Prostate gland (tissue), 2 donors: ENCODE results near the gene ZNF431. TPM values are rescaled to one million over a fixed set of nuclear protein-coding genes. Genes with fewer than 3 reads are reported as not detected.

ENCODE experiments used
- DNase-seq: peaks from one replicate; pipeline ENCODE4 v3.0.0-alpha.2; 2019; ENCODE audit warnings: low spot score
- H3K27ac ChIP-seq, 2 donors: fragments of 200-600 bp; sonication (generic); 2 replicates each; pipeline ENCODE4 v1.5.1; 2017 to 2019
- H3K27me3 ChIP-seq: fragments of 200-600 bp; sonication (generic); replicated peaks from 2 replicates; pipeline ENCODE4 v1.5.1; 2019; ENCODE audit not compliant: insufficient read depth
- H3K36me3 ChIP-seq, 2 donors: fragments of 200-600 bp; sonication (generic); 1 replicate in 1 of 2; 2 replicates in 1 of 2; pipeline versions ENCODE4 v1.5.1 to v1.8.1; 2017 to 2019
- H3K4me1 ChIP-seq: fragments of 200-600 bp; sonication (generic); replicated peaks from 2 replicates; pipeline ENCODE4 v1.5.1; 2019
- H3K4me3 ChIP-seq, 2 donors: fragments of 200-600 bp; sonication (generic); 2 replicates each; pipeline ENCODE4 v1.5.1; 2017 to 2019
- H3K9me3 ChIP-seq: fragments of 200-600 bp; sonication (generic); 2 replicates; pipeline ENCODE4 v1.5.1; 2017
- POLR2A ChIP-seq: fragments of 450-650 bp; IDR thresholded peaks from one replicate; pipeline ENCODE4 v1.6.1; 2016; ENCODE audit warnings: antibody characterized with exemption, mild to moderate bottlenecking
- POLR2AphosphoS5 ChIP-seq: sonication (generic); formaldehyde crosslinking; IDR thresholded peaks from one replicate; pipeline ENCODE4 v1.6.1; 2017; ENCODE audit warnings: antibody characterized with exemption
- WGBS: methylation state at CpG from one replicate; pipeline ENCODE4 v1.1.5; 2018; 5-methylcytosine and 5-hydroxymethylcytosine counted together
- intact Hi-C: fragments of 100-400 bp; cut with DNase I; formaldehyde crosslinking; loops from one replicate; pipeline ENCODE4 v1.14.2; 2022
- total RNA-seq, 2 donors: library from RNA; depleted of rRNA; stranded (reverse); fragments of >200 nt; gene quantifications; one replicate each; pipeline ENCODE4 v1.1.0, GENCODE V29; 2016
- TF ChIP-seq, protein P1 (sequence below), 4 experiments: fragments of 200-600 bp in 2 of 4; fragments of 450-650 bp in 2 of 4; sonication (generic) in 2 of 4; IDR thresholded peaks; 1 replicate in 3 of 4; 2 replicates in 1 of 4; pipeline ENCODE4 v1.5.1; 2016 to 2019; ENCODE audit warnings: antibody characterized with exemption in 4 of 4, mild to moderate bottlenecking in 2 of 4, moderate library complexity in 2 of 4

Gene ZNF431
- total RNA-seq, 2 donors from 2014 or later: 12.7 to 54.7 TPM

DNA sequence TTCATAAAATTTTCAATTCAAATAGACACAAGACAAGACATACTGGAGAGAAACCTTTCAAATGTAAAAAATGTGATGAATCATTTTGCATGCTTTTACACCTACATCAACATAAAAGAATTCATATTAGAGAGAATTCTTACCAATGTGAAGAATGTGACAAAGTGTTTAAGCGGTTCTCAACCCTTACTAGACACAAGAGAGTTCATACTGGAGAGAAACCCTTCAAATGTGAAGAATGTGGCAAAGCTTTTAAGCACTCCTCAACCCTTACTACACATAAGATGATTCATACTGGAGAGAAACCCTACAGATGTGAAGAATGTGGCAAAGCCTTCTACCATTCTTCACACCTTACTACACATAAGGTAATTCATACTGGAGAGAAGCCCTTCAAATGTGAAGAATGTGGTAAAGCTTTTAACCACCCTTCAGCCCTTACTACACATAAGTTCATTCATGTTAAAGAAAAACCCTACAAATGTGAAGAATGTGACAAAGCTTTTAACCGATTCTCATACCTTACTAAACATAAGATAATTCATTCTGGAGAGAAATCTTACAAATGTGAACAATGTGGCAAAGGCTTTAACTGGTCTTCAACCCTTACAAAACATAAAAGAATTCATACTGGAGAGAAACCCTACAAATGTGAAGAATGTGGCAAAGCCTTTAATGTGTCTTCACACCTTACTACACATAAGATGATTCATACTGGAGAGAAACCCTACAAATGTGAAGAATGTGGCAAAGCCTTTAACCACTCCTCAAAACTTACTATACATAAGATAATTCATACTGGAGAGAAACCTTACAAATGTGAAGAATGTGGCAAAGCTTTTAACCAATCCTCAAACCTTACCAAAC, 24.6 kb upstream of the ZNF431 start:
- 97% methylated on average over 2 of the region's 2 CpGs for WGBS
- Histone ChIP-seq H3K9me3 (no peaks in the 10 kb centered on the region), H3K36me3 (no peaks in the 10 kb centered on the region), H3K27ac (no peak overlapping the region), H3K27me3 (no peaks in the 10 kb centered on the region), H3K4me3 (no peak overlapping the region), H3K4me1 (no peaks in the 10 kb centered on the region)
- TF ChIP-seq POLR2AphosphoS5: no peak
- TF ChIP-seq, protein P1, sequence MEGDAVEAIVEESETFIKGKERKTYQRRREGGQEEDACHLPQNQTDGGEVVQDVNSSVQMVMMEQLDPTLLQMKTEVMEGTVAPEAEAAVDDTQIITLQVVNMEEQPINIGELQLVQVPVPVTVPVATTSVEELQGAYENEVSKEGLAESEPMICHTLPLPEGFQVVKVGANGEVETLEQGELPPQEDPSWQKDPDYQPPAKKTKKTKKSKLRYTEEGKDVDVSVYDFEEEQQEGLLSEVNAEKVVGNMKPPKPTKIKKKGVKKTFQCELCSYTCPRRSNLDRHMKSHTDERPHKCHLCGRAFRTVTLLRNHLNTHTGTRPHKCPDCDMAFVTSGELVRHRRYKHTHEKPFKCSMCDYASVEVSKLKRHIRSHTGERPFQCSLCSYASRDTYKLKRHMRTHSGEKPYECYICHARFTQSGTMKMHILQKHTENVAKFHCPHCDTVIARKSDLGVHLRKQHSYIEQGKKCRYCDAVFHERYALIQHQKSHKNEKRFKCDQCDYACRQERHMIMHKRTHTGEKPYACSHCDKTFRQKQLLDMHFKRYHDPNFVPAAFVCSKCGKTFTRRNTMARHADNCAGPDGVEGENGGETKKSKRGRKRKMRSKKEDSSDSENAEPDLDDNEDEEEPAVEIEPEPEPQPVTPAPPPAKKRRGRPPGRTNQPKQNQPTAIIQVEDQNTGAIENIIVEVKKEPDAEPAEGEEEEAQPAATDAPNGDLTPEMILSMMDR (IDR thresholded peaks at IDR 0.05): no peak
- TF ChIP-seq POLR2A: no peak
- no peak for DNase-seq
- intact Hi-C loops: no loop called here

DNA sequence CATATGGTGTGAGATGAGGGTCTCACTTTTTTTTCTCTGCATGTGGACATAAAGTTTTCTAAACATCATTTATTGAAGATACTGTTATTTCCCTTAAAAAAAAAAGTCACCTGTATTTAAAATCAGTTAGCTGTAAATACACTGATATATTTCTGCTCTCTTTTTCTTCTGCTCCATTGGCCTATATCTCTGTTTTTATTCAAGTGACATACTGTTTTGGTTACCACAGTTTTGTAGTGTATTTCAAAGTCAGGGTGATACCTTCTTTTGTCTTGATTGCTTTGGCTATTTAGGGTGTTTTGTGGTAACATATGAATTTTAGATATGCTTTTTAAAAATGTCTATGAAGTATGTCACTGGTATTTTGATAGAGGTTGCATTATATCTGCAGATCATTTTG, 15.8 kb upstream of the ZNF431 start:
- Histone ChIP-seq H3K27me3 (no peaks in the 10 kb centered on the region), H3K36me3 (no peaks in the 10 kb centered on the region), H3K9me3 (no peaks in the 10 kb centered on the region), H3K4me3 (no peak overlapping the region), H3K4me1 (no peaks in the 10 kb centered on the region), H3K27ac (no peak overlapping the region)
- intact Hi-C loops: no loop called here
- DNase-seq: no peak
- TF ChIP-seq POLR2A: no peak
- no peak for TF ChIP-seq POLR2AphosphoS5
- TF ChIP-seq, protein P1 (IDR thresholded peaks at IDR 0.05): no peak

DNA sequence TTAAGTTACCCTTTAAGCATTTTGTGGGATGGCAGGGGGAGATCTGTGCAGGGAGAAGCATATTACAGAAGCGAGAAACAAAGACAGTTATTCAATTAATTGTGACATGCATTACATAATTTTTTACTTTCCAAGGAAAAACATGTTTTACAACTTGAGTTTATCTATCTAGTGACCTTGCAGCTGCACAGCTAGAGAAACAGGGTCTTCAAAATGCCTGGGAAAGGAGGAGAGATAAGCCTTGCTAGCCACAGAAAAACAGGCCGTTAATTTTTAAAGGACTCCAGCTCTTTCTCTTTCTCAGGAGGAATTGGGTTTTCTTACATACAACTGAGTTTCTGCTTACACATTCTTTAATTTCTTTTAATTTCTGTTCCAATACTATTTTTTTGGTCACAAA, 14.8 kb upstream of the ZNF431 start:
- Histone ChIP-seq H3K4me3 (no peak overlapping the region), H3K4me1 (no peaks in the 10 kb centered on the region), H3K27ac (no peak overlapping the region), H3K36me3 (no peaks in the 10 kb centered on the region), H3K9me3 (no peaks in the 10 kb centered on the region), H3K27me3 (no peaks in the 10 kb centered on the region)
- DNase-seq: no peak
- TF ChIP-seq POLR2AphosphoS5: no peak
- no peak for TF ChIP-seq POLR2A
- TF ChIP-seq, protein P1 (IDR thresholded peaks at IDR 0.05): no peak
- intact Hi-C loops: no loop called here
- WGBS: 38% methylated on average over 2 of the region's 2 CpGs

DNA sequence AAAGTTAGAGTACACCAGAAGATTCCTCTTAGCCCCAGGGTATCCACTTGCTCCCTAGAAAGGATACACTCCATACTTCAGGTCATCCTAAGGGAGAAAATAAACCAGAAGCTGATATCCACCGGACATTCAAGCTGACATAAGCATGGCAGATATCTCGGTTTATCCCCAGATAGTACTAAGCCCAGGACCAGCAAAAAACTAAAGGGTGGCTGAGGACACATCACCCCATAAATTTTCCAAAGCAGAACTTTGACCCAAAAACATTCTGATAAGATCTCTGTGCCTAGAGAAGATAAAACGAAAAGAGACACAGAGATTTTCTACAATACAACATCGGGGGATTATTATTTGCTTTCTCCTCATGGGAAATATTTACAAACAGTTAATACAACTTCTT, 13.9 kb upstream of the ZNF431 start:
- Histone ChIP-seq H3K27me3 (no peaks in the 10 kb centered on the region), H3K4me3 (no peak overlapping the region), H3K4me1 (no peaks in the 10 kb centered on the region), H3K27ac (no peak overlapping the region), H3K9me3 (no peaks in the 10 kb centered on the region), H3K36me3 (no peaks in the 10 kb centered on the region)
- DNase-seq: no peak
- 52% methylated on average over 4 of the region's 4 CpGs for WGBS
- TF ChIP-seq POLR2A (no peak), POLR2AphosphoS5 (no peak)
- TF ChIP-seq, protein P1 (IDR thresholded peaks at IDR 0.05): no peak
- intact Hi-C loops: no loop called here
